GM19467 (cell line): Measurements from ENCODE around the gene DGKD.

Experiments used
- ATAC-seq: cut with Tn5 transposase; IDR thresholded peaks from one replicate; pipeline ENCODE4 v1.9.1; 2021; ENCODE audit warnings: mild to moderate bottlenecking, moderate library complexity; ENCODE audit not compliant: unreplicated experiment

The DGKD gene

DNA sequence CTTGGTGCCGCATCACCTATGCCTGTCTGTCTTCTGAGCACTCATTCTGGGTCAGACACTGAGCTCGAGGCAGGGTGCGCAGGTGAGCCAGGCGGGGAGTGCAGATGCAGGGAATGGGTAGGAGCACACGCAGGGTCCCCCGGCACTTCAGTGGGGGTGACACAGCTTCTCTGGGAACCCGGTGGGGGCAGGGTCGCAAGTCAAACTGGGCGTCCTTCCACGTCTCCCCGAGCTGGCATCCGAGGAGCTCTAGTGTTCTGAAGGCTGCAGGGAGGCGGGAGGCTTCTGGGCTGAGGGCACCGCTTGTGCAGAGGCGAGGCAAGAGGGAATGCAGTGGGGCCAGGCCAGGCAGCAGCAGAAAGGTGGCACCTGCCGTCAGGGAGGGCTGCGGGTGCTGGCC is 86.0 kb downstream of the DGKD start:
- no peak for ATAC-seq

DNA sequence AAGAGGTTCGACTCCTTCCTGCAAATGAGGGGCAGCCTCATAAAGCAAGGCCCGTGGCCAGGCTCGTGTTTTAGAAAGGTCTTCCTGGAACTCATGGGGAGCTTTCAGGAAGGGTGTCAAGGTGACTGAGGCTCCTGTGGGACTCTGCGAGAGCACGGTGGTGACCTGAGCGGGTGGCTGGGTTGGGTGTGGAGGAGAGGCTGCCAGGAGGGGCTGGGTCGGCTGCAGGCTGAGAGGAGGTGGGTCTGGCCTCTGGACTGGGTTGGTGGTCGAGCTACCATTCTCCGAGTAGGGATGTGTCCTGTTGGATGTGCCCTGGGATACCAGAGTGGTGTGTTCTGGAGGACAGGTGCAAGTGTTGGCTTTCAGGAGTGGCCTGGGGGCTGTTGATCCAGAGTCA is 86.4 kb downstream of the DGKD start:
- no peak for ATAC-seq

DNA sequence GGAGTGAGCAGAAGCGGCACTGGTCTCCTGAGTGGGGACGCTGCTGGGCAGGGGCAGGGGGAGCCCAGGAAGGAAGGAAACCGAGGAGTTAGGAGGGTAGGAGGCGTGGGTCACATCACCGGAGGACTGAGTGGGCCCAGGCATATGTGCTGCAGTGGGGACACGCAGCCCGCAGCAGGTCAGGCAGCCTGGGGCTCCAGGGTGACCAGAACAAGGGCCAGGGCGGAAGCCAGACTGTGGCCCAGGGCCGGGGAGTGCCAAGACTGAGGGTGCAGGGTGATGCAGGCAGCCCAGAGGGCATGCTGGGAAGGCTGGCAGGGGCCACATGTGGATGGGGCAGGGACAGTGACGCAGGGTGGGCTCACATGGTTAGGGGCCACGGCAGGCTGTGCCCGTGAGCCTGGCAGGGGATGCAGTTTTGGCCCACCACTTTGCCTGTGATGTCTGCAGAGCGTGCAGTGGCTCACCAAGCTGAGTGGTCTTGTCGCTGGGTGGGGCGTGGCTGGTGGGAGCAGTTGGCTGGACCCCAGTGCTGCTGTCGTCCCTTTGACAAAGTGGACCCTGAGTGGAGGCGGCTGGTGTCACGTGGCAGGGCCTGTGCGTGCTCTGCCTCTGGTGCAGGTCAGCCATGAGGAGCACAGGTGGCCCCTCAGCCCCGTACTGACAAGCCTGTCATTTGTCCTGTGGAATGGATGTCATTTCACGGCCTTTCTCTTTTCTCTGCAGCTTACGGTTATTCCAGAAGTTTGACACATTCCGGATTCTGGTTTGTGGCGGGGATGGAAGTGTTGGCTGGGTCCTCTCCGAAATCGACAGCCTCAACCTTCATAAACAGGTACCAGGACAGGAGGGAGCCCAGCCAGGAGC is 87.1 kb downstream of the DGKD start:
- no peak for ATAC-seq

DNA sequence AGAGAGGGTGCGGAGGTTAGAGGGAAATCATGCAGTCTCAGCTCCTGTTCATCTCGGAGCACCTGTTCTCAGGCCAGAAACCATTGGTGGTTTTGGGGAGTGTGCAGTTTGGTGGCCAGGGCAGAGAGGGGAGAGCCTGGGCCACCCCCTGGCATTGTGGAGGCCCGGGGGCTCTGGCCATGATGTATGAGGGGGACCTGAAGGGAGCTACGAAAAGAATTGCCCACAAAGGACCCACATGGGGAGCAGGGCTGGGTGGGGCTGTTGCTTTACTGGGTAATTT is 87.7 kb downstream of the DGKD start:
- no peak for ATAC-seq

DNA sequence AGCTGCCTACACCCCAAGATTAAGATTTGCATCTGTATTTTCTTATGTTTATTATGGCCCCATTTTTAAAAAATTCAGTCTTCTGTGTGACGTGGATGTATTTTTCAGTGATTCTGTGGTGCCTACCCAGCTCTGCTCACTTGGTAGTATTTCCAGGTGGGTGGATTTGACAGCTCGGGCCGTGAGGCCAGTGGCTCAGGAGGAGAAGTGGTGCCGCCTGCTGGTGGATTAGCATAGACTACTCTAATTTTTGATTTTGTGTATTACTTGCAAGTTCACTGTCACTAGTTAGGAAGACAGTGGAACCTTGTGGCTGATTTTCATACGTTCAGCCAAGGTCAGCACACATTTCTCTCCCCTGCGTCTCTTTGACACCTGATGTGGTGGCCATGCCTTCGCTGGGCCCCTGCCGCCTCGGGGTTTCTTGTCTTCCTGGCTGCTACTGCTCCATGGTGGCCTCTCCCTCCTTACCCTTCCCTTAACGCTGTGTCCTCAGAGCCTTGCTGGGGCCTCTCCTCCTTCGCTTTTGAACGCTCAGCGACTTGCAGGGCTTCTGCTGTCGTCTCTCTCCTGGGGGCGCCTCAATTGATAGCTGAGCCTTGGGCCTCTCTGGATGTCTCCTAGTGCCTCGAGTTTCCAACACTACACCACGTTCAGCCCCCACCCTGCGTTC is 89.4 kb downstream of the DGKD start:
- peak; percentile 51 for ATAC-seq

DNA sequence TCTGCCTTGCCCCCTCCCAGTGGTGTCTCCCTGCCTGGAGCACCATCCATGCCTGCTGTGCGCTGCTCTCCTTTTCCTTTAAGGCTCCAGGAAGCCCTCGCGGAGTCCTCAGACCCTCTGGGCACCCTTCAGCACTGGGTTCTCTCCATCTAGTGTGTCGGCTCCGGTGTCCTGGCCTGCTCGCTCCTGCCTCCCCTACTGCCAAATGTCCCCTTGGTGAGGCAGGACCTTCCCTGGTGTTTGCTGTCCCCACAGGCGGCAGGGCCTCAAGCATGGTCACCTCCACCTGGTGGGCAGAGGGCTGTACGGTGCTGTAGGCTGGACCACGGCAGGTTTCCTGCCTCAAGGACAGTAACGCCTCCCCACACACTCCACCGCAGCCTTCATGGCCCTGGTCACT is 90.2 kb downstream of the DGKD start:
- no peak for ATAC-seq

DNA sequence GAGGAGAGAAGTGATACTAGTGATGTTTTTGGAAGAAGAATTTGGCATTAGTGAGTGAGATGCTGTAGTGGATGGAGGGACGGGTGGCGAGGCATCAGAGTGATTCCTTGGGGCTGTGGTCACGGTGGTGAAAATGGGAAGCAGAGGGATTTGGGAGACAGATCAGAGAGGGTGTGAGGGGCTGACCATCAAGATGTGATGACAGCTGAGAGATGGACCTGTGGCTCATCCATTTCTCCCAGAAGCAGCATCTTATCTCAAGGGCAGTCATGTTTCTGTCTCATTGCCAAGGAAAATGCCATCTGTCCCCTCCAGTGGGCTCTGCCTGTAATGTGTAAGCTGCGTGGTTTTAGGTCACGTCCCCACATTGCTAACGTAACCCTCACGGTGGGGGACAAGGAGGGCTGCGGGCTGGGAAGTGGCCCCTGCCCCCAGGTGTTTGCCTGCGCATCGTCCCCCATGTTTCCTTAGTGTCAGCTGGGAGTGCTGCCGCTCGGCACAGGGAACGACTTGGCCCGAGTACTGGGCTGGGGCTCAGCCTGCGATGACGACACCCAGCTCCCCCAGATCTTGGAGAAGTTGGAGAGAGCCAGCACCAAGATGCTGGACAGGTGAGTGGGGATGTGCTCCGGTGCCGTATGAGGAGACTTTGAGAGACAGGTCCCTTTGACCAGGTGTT is 91.0 kb downstream of the DGKD start:
- no peak for ATAC-seq

DNA sequence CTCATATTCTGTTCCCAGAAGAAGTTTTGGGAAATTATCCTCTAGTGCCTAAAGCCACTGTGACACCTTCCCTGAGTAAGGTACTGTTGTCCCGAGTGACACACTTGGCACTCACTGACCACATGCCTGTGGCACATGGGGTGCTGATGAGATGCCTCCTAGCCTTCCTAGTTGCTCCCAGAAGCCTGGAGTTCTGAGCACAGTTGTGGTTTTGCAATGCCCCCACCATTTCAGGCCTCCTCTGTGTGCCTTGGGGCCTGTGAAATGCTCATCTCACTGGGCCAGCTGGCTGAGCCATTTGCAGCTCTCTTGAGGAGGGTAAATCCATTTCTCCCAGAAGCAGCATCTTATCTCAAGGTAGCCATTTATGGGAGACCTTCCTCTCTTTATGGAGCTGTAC is 91.8 kb downstream of the DGKD start:
- no peak for ATAC-seq

DNA sequence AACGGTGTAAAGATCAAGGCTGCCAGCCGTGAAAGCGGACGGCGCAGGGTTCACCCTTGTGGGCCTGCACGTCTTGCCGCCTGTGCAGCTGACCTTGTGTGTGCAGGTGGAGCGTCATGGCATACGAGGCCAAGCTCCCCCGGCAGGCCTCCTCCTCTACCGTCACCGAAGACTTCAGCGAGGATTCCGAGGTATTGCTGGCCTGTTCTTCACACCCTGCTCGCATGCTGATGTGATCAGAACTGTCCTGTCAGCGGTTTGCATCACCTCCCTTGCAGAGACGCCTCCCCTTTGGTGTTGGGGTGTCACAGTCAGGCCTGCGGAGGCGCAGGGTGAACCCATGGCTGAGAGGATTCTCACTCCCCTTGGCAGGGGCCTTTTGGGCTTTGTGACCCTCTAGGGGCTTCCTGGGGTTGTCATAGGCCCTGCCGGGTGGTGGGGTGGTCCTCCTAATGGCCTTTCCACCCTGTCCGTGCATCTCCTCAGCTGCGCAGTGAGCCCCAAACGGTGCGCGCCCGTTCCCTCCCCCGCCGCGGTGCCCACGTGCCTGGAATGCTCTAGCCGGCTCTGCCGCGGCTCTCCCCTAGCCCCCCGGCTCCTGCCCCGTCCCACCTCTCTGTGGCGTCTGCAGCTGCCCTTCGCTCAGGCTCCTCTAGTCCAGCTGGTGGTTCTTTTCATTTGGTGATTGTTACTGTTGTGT is 92.5 kb downstream of the DGKD start:
- ATAC-seq, result no peak

DNA sequence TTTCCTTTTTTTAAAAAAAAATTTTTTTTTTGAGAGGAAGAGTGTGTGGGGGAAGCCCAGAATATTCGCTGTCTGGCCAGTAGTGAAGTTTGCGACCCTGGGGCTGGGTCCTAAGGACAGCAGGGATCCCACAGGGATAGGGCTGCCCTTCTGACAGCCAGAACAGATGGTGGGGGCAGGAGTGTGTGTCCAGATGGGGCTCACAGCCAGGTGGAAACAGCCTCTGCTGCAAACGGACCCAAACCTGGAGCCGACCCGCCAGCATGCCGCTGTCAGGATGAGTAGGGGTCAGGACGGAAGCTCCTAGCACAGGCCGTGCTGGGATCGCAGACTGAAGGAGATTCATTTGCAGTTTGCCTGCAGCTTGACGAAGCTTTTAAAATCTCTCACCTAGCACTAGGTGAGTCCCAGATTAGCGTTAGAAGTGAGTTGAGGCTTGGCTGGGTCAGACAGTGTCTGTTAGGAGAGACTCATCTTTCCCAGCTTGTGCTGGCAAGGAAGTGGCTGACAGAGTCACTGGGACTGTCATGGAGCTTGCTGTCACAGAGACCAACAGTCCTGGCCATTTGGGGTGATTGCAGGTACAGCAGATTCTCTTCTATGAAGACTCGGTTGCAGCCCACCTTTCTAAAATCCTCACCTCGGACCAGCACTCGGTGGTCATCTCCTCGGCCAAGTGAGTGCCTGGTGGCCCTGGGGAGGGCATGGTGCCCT is 93.4 kb downstream of the DGKD start:
- ATAC-seq, result no peak

DNA sequence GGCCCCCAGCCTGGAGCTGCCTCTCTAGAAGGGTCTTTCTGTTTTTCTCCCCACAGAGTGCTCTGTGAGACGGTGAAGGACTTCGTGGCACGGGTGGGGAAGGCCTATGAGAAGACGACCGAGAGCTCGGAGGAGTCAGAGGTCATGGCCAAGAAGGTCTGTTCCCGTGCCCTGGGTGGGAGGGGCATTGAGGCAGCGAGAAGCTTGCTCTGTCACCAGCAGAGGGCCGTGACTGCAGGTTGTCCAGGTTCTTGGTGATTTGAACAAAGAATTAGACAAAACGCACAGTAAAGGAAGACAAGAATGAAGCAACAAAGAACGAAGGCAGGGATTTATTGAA is 93.9 kb downstream of the DGKD start:
- ATAC-seq, result no peak

DNA sequence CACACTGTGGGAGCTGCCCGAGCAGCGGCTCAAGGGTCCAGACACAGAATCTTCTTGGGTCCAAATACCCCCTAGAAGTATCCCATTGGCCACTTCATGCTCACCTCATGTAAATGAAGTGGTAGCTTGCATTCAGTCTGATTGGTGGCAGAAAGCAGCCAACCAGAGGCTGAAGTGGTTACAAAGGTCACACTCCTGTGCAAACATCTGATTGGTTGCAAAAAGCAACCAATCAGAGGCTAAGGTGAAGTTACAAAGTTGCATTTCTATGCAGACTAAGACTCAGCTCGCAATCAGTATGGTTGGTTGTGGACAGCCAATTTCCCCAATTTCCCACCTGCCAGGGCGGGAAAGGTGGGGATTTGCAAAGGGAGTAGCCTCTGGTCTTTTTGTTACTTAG is 94.3 kb downstream of the DGKD start:
- no peak for ATAC-seq

DNA sequence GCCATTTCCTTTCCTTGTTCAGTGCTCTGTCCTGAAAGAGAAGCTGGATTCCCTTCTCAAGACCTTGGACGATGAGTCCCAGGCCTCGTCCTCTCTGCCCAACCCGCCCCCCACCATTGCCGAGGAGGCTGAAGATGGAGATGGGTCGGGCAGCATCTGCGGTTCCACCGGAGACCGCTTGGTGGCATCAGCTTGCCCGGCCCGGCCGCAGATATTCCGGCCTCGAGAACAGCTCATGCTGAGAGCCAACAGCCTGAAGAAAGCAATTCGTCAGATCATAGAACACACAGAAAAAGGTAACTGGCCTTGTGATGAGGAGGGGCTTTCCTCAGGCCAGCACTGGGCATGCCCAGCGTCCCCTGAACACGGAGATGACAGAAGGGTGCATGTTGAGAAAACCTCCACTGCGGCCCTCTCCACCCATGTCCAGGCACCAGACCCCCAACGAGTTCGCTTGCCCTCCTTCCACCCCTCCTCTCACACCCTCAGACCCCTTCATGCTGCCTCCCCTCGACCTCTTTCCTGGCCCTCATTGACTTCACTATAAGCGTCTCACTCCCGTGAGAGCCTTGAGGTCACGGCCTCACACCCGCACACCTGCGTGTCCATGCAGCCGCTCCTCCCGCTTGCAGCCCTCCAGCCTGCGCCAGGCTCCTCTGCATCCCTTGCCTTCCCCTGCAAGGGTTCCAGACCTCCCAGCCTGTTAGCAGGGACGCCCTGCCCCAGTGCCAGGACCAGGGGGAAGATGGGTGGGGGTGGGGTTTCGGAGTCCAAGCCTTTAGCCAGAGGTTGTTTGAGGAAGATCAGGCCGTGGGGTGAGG is 95.0 kb downstream of the DGKD start:
- ATAC-seq, result no peak

DNA sequence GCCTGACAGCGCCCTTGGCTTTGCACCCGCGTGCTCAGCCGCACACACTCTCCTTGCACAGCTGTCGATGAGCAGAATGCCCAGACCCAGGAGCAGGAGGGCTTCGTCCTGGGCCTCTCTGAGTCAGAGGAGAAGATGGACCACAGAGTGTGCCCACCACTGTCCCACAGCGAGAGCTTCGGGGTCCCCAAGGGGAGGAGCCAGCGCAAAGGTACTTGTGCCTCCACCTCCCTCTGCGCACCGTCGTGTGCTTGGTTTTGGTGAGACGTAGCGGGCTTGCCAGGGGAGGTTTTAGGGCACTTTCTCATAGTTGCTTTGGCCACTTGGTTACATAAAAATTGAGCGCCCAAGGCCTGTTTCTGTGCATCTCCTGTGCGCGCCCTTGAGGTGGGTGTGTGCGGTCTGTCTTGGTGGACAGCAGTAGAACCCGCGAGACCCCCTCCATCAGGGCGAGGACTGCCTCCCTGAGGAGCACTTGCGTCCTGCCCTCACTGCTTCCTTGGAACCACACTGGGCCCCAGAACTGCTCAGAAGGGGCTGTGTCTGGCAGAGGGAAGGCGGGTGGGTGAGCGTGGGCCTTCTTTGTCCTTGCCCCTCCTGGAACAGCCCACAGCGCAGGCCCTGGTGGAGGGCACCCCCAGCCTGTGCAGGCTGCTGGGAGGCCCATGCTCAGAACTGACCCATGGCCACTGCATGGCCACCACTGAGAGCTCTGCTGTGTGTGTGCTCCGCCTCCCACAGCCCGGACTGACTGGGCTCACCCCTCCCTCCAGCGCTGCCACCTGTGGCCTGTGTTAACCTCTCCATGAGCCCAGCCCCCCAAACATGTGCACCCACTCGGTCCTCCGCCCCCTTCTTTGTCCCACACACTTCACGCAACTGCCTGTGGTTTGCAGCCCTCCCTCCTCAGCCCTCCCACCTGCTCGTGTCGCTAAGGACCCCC is 95.9 kb downstream of the DGKD start:
- no peak for ATAC-seq

DNA sequence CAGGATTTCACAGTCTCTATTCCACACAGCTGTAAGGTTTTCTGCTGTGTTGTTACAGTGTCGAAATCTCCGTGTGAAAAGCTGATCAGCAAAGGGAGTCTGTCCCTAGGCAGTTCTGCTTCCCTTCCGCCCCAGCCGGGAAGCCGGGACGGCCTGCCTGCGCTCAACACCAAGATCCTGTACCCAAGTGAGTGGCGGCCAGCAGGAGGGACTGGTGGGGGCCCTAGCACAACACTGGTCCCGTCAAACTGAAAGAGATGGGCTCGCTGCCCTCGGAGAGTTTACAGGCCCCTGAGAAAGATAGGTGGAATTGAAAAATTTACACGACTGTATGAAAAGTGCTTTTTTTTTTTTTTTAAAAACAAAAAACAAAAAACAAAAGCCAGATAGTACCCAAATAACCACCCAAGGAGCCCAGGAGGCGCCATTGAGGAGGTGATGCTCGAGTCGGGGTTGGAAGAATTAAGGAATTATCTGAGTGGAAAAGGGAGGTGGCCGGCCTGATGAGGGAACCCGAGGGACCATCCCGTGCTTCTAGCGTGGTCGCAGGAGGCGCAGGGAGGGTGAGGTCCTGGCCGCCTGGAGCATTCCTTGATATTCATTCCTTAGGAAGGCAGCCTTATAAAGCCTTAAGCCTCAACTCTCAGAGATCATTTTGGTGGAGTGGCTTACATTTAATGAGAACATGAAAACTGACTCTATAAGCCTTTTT is 96.7 kb downstream of the DGKD start:
- no peak for ATAC-seq

DNA sequence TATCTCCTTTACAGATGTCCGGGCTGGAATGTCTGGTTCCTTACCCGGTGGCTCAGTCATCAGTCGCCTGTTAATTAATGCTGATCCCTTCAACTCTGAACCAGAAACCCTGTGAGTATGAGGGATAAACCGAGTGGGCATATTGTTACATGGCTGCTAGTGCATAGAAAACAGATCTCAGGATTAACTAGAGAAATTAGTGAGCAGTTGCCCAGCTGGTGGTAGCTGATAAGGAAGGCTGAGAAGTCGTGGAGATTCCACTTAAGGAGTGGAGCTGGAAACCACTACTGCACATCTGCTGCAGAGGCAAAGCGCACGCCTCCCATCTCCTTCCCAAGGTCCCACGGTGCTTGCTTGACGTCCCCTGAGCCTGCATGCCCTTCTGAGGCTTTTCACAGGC is 97.7 kb downstream of the DGKD start:
- no peak for ATAC-seq

DNA sequence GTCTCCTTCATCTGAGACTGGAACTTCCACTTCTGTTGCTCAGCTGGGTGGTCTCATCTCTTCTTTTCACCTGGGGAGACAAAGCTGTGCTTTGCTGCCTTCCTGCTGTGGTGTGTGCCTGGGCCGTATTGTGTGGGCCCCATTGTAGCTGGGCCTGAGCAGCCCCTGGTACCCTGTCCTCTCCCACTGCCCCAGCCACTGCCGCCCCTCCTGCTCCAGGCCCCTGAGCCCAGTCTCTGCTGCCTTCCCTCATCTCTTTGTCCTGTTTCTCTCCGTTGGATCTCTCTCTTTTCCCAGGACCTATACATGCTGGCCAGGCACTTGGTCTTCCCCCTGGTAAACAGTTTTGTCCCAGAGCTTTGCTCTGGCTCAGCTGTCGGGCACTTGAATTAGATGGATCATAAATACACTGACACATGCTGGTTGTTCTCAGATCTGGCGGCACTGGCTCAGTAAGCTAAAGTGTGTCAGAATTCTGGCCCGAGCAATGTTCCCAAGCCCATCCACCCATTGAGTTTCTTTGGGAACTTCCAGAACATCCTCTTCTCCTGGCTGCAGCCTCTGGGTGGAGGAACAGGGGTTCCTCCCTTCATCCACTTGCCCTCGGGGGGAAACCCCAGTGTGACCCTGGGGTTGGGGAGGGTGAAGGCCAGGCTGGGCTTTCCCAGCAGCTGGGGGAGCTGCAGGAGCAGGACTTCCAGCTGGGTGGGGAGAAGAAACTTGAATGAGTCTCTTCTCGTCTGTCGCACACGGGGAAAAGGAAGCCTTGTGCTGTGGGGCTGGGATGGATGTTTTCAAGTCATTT is 99.0 kb downstream of the DGKD start:
- no peak for ATAC-seq

DNA sequence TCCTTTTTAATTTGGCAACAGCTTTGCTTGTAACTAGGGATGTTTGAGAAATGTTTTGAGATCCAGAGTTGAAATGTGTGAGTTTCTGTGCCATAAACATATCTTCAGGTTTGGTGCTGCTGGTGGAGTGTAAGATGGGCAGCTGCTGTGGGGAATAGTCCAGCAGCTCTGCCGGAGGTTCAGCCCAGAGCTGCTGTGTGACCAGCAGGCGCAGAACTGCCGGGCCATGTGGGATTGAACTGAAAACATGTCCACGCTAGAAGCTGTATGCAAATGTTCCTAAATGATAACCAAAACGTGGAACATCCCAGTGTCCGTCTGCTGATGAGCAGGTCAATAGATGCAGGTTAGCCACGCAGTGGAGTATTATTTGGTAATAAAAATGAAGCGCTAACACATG is 99.6 kb downstream of the DGKD start:
- ATAC-seq, result no peak
